Measurements from ENCODE around the gene UBE2I.

- TF ChIP-seq, protein P1, sequence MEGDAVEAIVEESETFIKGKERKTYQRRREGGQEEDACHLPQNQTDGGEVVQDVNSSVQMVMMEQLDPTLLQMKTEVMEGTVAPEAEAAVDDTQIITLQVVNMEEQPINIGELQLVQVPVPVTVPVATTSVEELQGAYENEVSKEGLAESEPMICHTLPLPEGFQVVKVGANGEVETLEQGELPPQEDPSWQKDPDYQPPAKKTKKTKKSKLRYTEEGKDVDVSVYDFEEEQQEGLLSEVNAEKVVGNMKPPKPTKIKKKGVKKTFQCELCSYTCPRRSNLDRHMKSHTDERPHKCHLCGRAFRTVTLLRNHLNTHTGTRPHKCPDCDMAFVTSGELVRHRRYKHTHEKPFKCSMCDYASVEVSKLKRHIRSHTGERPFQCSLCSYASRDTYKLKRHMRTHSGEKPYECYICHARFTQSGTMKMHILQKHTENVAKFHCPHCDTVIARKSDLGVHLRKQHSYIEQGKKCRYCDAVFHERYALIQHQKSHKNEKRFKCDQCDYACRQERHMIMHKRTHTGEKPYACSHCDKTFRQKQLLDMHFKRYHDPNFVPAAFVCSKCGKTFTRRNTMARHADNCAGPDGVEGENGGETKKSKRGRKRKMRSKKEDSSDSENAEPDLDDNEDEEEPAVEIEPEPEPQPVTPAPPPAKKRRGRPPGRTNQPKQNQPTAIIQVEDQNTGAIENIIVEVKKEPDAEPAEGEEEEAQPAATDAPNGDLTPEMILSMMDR (IDR thresholded peaks at IDR 0.05; ENCODE audit: insufficient read depth, low read length) = no peak
- TF ChIP-seq POLR2AphosphoS5 (IDR thresholded peaks at IDR 0.05; ENCODE audit: low read depth) = no peak; the same call in 1 of the 2 replicates
These were observed 8.2 kb downstream of the UBE2I start for GRCh38 chr16:1317479-1318267.
